ENCODE measurements around the gene CCSER2. TPM values are rescaled to one million over a fixed set of nuclear protein-coding genes. Genes with fewer than 3 reads are reported as not detected.
"Not testable (repeated sequence)": the region's sequence is repeated elsewhere in the genome, so short reads cannot be mapped to it uniquely, and the experiment has no call there.

The CCSER2 gene
- total RNA-seq, 3 donors from 2014 or later: 37.1 to 42.0 (median 40.9) TPM

DNA sequence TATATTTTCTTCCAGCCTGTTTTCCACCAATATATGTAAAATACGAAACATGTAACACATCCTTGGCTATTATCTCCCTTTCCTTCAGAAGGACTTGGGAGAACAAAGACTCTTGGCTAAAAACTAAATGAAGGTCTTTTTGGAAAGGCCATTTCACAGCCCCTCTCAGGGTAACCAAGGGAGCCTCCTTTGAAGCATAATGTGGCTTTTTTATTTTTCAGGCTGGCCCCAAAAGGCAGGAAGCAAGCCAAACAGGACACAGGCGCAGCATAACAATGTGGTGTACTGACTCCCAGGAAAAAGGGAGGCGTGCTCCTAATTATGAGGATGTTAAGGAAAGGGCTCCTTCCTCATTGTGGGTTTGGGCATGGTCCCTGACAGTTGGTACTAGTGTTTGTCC, 30.3 kb upstream of the CCSER2 start:
- DNase-seq (no peak), ATAC-seq (no peak)
- H3K9me3 Mint-ChIP-seq: no peaks in the 10 kb centered on the region
- H3K27me3 Mint-ChIP-seq (ENCODE audit: low read depth): peaks cover 3% of the 10 kb centered on the region
- H3K4me3 Mint-ChIP-seq: no peak overlapping the region
- peaks cover 7% of the 10 kb centered on the region for H3K4me1 Mint-ChIP-seq (ENCODE audit: low read depth)
- H3K36me3 Mint-ChIP-seq (ENCODE audit: insufficient read depth): no peaks in the 10 kb centered on the region

DNA sequence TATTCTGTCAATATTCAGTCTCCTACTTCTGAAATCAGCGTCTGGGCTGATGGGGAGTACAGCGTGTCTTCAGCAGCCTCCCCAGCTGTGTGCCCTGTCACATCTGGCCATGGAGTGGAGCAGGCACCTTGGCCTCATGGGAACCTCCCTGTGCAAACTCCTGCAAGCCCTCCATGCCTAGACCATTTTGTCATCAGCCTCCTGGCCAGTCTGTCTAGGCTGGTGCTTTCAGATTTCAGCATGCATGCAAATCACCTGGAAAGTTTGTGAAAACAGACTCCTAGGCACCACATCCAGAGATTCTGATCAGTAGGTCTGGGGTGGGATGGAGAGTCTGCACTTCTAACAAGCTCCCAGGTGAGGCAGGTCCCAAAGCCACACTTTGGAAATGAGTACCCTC, 26.2 kb upstream of the CCSER2 start:
- no peaks in the 10 kb centered on the region for H3K36me3 Mint-ChIP-seq (ENCODE audit: insufficient read depth)
- ATAC-seq (no peak), DNase-seq (no peak)
- H3K4me1 Mint-ChIP-seq (ENCODE audit: low read depth): peaks cover 13% of the 10 kb centered on the region
- H3K4me3 Mint-ChIP-seq: no peak overlapping the region
- H3K27me3 Mint-ChIP-seq (ENCODE audit: low read depth): peaks cover 5% of the 10 kb centered on the region
- no peaks in the 10 kb centered on the region for H3K9me3 Mint-ChIP-seq

- peak overlapping the region; percentile 43 for H3K4me3 Mint-ChIP-seq
- H3K36me3 Mint-ChIP-seq (ENCODE audit: insufficient read depth): no peaks in the 10 kb centered on the region
- H3K9me3 Mint-ChIP-seq: no peaks in the 10 kb centered on the region
- H3K27me3 Mint-ChIP-seq (ENCODE audit: low read depth): peaks cover 2% of the 10 kb centered on the region
- DNase-seq: no peak
- ATAC-seq: peak; percentile 31 to 54
- peaks cover 33% of the 10 kb centered on the region for H3K4me1 Mint-ChIP-seq (ENCODE audit: low read depth)
These were observed 21.5 kb upstream of the CCSER2 start for GRCh38 chr10:84306751-84307384.

- Mint-ChIP-seq H3K36me3 (ENCODE audit: insufficient read depth) (no peaks in the 10 kb centered on the region), H3K9me3 (no peaks in the 10 kb centered on the region), H3K4me3 (no peak overlapping the region), H3K4me1 (ENCODE audit: low read depth) (peaks cover 33% of the 10 kb centered on the region), H3K27me3 (ENCODE audit: low read depth) (peaks cover 2% of the 10 kb centered on the region)
- DNase-seq (no peak), ATAC-seq (no peak)
These were observed 20.4 kb upstream of the CCSER2 start for GRCh38 chr10:84308021-84308420.

GRCh38 chr10:84308481-84309304, 19.7 kb upstream of the CCSER2 start:
- H3K4me3 Mint-ChIP-seq: peak overlapping the region; percentile 58
- DNase-seq (peak; percentile 21), ATAC-seq (peak; percentile 56 to 71)
- H3K9me3 Mint-ChIP-seq: no peaks in the 10 kb centered on the region
- peaks cover 33% of the 10 kb centered on the region for H3K4me1 Mint-ChIP-seq (ENCODE audit: low read depth)
- H3K27me3 Mint-ChIP-seq (ENCODE audit: low read depth): peaks cover 2% of the 10 kb centered on the region
- no peaks in the 10 kb centered on the region for H3K36me3 Mint-ChIP-seq (ENCODE audit: insufficient read depth)

DNA sequence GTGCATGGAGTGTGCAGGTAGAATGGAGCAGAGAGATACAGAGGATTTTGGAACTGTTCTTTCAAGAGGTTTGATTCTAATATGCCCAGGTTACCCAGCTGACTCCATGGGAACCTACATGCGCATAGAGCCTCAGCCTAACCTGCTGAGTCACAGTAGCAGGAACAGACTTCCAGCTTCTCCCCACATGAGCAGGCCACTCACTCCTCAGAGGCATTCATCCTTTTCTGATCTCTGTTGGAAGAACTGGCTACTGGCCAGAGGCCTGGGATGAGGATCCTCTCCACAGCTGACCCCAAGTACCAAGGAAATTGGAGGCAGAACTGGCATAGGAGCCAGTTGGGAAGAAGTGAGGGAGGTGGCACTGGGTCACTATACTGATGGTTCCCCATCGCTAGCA, 17.9 kb upstream of the CCSER2 start:
- DNase-seq (no peak), ATAC-seq (no peak)
- H3K4me1 Mint-ChIP-seq (ENCODE audit: low read depth): peaks cover 33% of the 10 kb centered on the region

GRCh38 chr10:84311576-84311975, 16.8 kb upstream of the CCSER2 start:
- no peak for ATAC-seq
- no peak overlapping the region for H3K4me3 Mint-ChIP-seq

More for the DNA sequence above, 17.9 kb upstream of the CCSER2 start:
- peaks cover 2% of the 10 kb centered on the region for H3K27me3 Mint-ChIP-seq (ENCODE audit: low read depth)
- no peaks in the 10 kb centered on the region for H3K9me3 Mint-ChIP-seq
- H3K36me3 Mint-ChIP-seq (ENCODE audit: insufficient read depth): no peaks in the 10 kb centered on the region
- no peak overlapping the region for H3K4me3 Mint-ChIP-seq

GRCh38 chr10:84312816-84313215, 15.6 kb upstream of the CCSER2 start:
- H3K36me3 Mint-ChIP-seq (ENCODE audit: insufficient read depth): no peaks in the 10 kb centered on the region
- DNase-seq (no peak), ATAC-seq (no peak)
- no peaks in the 10 kb centered on the region for H3K27me3 Mint-ChIP-seq (ENCODE audit: low read depth)
- no peaks in the 10 kb centered on the region for H3K9me3 Mint-ChIP-seq
- no peak overlapping the region for H3K4me3 Mint-ChIP-seq
- H3K4me1 Mint-ChIP-seq (ENCODE audit: low read depth): peaks cover 21% of the 10 kb centered on the region

More at GRCh38 chr10:84311576-84311975, 16.8 kb upstream of the CCSER2 start:
- no peaks in the 10 kb centered on the region for H3K9me3 Mint-ChIP-seq
- no peak for DNase-seq
- H3K36me3 Mint-ChIP-seq (ENCODE audit: insufficient read depth): no peaks in the 10 kb centered on the region
- H3K27me3 Mint-ChIP-seq (ENCODE audit: low read depth): no peaks in the 10 kb centered on the region
- peaks cover 26% of the 10 kb centered on the region for H3K4me1 Mint-ChIP-seq (ENCODE audit: low read depth)

DNA sequence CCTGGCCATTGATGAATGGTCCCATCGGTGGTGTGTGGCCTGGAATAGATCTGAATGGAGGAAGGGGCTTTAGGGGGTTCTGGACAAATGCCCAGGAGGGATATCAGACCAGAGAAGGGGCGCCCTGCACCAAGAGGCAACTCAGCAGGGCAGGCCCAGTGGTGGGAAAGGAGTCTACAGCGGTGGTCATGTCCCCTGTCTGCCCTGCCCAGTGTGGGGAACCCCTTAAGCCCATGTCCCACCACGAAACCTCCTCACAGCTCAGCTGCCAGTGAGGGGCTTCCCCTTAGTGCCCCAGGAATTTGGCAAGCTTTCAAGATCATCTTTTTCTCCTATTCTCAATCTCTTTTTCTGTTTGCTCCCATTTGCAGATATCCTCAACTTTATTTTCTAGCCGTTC, 14.1 kb upstream of the CCSER2 start:
- Mint-ChIP-seq H3K4me1 (ENCODE audit: low read depth) (peaks cover 7% of the 10 kb centered on the region), H3K4me3 (no peak overlapping the region), H3K36me3 (ENCODE audit: insufficient read depth) (no peaks in the 10 kb centered on the region), H3K9me3 (no peaks in the 10 kb centered on the region), H3K27me3 (ENCODE audit: low read depth) (no peaks in the 10 kb centered on the region)
- DNase-seq: no peak
- no peak for ATAC-seq

- no peaks in the 10 kb centered on the region for H3K36me3 Mint-ChIP-seq (ENCODE audit: insufficient read depth)
- peaks cover 3% of the 10 kb centered on the region for H3K4me1 Mint-ChIP-seq (ENCODE audit: low read depth)
- ATAC-seq: no peak
- DNase-seq: no peak
- H3K4me3 Mint-ChIP-seq: no peak overlapping the region
- H3K27me3 Mint-ChIP-seq (ENCODE audit: low read depth): peaks cover 4% of the 10 kb centered on the region
- no peaks in the 10 kb centered on the region for H3K9me3 Mint-ChIP-seq
These were observed 11.2 kb upstream of the CCSER2 start for GRCh38 chr10:84317174-84317573.

GRCh38 chr10:84321902-84322301, 6.5 kb upstream of the CCSER2 start:
- no peak for DNase-seq
- no peaks in the 10 kb centered on the region for H3K9me3 Mint-ChIP-seq
- H3K4me1 Mint-ChIP-seq (ENCODE audit: low read depth): peaks cover 3% of the 10 kb centered on the region
- peaks cover 4% of the 10 kb centered on the region for H3K27me3 Mint-ChIP-seq (ENCODE audit: low read depth)
- no peak for ATAC-seq
- no peak overlapping the region for H3K4me3 Mint-ChIP-seq
- H3K36me3 Mint-ChIP-seq (ENCODE audit: insufficient read depth): no peaks in the 10 kb centered on the region

DNA sequence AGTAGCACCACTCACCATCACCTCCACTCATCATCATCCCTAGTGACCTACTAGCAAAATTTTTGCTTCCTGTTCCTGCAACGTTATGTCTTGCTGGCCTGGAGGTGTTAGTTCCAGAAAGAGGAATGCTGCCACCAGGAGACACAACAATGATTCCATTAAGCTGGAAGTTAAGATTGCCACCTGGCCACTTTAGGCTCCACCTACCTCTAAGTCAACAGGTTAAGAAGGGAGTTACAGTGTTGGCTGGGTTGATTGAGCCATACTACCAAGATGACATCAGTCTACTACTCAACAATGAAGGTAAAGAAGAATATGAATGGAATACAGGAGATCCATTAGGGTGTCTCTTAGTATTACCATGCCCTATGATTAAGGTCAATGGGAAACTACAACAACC, 4.8 kb upstream of the CCSER2 start:
- not testable (repeated sequence) for H3K36me3 Mint-ChIP-seq (ENCODE audit: insufficient read depth); H3K4me1 Mint-ChIP-seq (ENCODE audit: low read depth); H3K4me3 Mint-ChIP-seq; H3K9me3 Mint-ChIP-seq; H3K27me3 Mint-ChIP-seq (ENCODE audit: low read depth); ATAC-seq; DNase-seq

DNA sequence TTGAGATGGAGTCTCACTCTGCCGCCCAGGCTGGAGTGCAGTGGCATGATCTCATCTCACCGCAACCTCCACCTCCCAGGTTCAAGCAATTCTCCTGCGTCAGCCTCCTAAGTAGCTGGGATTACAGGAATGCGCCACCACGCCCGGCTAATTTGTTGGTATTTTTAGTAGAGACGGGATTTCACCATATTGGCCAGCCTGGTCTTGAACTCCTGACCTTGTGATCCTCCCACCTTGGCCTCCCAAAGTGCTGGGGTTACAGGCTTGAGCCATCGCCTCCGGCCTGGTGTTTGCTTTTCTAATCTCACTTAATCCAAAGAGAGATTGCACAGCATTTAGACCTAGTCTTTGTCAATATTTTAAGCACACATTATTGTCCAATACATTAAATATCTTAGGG, 1.4 kb upstream of the CCSER2 start:
- not testable (repeated sequence) for H3K4me3 Mint-ChIP-seq; H3K27me3 Mint-ChIP-seq (ENCODE audit: low read depth); H3K9me3 Mint-ChIP-seq; DNase-seq; ATAC-seq; H3K36me3 Mint-ChIP-seq (ENCODE audit: insufficient read depth)
- H3K4me1 Mint-ChIP-seq (ENCODE audit: low read depth): peaks cover 23% of the 10 kb centered on the region

DNA sequence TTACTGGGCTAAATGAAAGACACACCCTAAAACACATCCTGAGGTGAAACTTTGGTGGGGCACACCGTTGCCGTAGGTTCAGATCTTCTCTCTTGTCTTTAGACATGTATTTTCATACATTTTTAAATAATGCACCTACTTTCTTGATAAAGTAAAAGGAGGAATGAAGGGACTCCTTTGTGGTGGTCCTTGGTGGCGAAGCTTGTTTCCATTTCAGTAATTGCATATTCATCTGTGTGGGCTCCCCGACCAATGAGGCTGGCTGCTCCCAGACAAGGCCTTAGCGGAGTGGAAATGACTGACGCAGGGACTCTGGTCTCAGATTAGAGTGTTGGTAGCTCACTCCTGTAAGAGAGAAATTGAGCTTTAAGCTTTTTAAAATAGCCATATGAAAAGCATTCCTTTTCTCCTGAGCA, 815 bp downstream of the CCSER2 start:
- Mint-ChIP-seq H3K4me3 (peak overlapping the region; percentile 90), H3K4me1 (ENCODE audit: low read depth) (peaks cover 34% of the 10 kb centered on the region), H3K36me3 (ENCODE audit: insufficient read depth) (peaks cover 4% of the 10 kb centered on the region), H3K27me3 (ENCODE audit: low read depth) (no peaks in the 10 kb centered on the region), H3K9me3 (no peaks in the 10 kb centered on the region)
- peak; percentile 39 to 41 for ATAC-seq
- peak; percentile 34 for DNase-seq

Data from activated T-cell treated with anti-CD3 and anti-CD28 coated beads, Interleukin-2, amount 50 U/mL, for 4 hours (primary cell).